GM19324 (cell line): ENCODE results near the gene STK11IP.

Source experiments
- ATAC-seq: cut with Tn5 transposase; IDR thresholded peaks from one replicate; pipeline ENCODE4 v1.9.1; 2021; ENCODE audit warnings: mild to moderate bottlenecking, moderate library complexity; ENCODE audit not compliant: unreplicated experiment, low FRiP score

STK11IP gene

DNA sequence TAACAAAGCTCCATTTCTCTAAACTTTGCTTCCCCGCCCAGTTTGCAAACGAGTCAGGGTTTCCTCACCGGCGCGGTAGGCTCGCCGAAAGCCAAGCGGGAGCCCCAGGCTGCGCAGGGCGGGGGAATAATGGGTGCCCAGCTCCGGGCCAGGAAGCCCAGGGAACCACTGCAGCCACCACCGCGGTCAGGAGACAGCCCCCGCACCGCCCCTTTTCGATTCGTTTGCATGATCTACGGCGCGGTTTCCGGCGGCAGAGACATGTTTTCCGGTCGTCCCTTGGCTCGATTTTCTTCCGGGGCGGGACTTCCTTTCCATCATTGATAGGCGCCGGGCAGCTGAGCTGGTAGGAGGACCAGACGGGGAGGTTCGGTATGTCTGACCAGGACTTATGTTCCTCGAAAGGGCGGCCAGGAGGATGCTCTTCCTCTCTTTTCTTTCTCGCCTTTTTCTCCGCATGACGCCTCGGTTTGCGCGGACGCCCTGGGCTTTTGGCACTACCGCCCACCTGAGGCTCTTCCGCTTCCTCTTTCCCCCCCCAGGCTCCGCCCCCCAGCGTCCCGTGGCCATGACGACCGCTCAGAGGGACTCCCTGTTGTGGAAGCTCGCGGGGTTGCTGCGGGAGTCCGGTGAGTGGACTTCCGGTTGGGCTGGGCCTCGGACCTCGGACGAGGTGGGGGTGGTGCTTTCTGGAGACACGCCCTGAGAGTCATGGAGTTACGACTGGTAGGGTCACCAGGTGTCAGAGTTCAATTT lies at the start of gene STK11IP:
STK11IP (plus strand) TSS at position 306 of the 756 bp plus-strand sequence; CDS start at position 569, 263 bp downstream.
- peak; percentile 94 for ATAC-seq

DNA sequence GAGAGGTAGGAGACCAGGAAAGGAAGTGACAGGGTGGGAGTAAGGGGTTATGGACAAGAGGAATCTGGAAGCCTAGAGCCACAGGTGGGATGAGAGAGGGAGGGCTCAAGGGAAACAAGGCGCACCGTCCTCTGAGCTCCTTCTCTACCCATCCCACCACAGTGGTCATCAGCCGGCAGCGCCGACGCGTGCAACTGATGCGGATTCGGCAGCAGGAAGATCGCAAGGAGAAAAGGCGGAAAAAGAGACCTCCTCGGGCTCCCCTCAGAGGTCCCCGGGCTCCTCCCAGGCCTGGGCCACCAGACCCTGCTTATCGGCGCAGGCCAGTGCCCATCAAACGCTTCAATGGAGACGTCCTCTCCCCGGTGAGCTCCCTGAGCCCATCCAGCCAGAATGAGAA lies 48.7 kb upstream of the STK11IP start:
- ATAC-seq: no peak

DNA sequence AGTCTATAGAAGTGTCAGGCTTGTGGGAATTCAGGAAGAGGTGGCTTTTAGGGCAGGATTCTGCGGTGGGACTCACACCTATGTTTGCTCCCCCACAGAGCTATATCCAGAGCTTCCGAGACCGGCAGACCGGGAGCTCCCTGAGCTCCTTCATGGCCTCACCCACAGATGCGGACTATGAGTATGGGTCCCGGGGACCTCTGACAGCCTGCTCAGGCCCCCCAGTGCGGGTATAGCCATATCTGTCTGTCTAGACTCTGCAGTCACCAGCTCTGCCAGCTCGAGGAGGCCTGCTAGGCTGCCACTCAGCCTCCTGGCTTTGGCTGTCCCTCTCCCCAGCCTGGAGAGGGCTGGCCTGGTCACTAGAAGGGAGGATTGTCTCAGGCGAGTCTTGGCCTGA lies 48.0 kb upstream of the STK11IP start:
- no peak for ATAC-seq

GRCh38 chr2:219551441-219552381 lies 45.9 kb upstream of the STK11IP start:
- ATAC-seq: no peak

GRCh38 chr2:219552382-219553167 lies 45.1 kb upstream of the STK11IP start:
- peak; percentile 86 for ATAC-seq

GRCh38 chr2:219553168-219553417 lies 44.6 kb upstream of the STK11IP start:
- no peak for ATAC-seq

DNA sequence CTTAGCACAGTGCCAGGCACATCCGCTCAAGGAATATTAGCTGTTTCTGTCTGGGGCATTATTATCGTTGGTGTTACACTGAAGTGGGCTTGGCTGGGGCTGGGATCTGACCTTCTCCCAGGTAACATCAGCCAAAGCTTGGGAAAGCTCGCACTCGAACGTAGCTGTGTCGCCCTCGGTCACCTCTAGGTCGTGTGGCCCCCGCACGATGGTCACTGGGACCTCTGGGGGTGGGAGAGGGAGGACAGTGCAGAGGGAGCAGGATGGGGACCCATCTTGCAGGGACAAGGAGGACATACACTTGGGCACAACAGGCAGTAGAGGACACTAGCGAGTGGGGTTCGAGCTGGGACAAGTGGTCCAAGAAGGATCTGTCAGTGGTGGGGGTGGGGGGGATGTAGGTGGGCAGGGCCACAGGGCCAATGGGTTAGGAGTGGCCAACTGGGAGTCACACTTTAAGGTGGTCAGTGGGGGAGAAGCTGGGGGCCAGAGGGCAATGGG lies 44.1 kb upstream of the STK11IP start:
- ATAC-seq: no peak

GRCh38 chr2:219554350-219554749 lies 43.3 kb upstream of the STK11IP start:
- ATAC-seq: no peak

DNA sequence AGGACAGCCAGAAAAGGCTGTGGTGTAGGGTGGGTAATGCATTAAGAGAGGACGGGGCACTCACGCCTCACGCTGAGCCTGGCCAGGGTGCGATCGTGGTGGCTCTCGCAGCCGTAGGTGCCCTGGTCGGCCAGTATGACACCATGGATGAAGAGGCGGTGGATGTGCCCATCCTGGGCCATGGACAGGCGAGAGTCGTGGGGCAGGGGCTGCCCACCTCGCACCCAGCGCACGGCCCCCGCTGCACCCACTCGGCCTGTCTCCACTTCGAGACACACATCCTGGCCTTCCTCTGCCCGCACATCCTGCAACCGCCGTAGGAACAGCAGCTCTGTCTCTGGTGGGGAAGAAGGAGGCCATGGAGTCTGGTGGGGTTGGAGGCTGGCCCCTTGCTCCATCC lies 41.7 kb upstream of the STK11IP start:
- no peak for ATAC-seq

- no peak for ATAC-seq
Measured at GRCh38 chr2:219556413-219556812, 41.2 kb upstream of the STK11IP start.

- no peak for ATAC-seq
Measured at GRCh38 chr2:219557320-219557719, 40.3 kb upstream of the STK11IP start.

DNA sequence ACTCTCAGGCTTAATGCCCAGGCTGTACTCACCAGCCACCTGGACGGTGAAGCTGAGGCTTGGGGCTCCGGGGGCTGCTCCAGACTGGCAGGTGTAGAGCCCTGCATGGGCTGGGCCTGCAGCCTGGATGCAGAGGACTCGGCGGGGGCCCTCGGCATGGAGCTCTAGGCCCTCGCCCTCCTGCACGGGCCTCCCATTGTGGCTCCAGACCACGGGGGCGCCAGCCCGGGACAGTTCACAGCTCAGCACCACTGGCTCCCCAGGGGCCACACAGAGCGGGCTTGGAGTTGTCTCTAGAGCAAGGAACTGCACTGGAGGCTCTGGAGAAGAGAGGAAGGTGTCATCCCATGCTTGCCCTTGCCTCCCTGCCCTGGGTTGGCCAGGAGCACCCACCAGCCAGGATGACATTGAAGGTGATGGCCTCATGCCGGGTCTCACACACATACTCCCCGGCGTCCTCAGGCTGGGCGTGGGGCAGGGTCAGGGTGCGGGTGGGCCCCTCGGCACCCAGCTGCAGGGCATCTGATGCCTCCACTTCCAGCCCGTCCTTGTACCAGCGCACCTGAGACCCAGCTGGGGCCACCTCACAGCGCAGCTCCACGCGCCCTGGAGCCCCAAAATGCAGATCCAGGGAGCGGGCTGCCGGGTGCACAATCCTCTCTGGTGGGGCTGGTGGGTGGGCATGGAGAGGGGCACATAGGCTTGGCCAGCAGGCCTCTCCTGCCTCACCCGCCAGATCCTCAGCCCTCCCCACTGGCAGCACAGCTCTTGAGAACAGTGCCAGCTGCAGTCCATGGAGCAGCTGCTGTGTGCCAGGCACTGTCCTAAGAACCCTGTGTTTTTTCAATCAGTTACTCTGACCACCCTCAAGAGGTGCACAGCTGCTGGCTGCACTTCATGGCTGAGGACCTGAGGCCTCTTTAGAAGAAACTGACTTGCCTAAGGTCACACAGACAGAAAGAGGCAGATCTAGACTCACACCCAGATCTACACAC lies 39.6 kb upstream of the STK11IP start:
- ATAC-seq: no peak

DNA sequence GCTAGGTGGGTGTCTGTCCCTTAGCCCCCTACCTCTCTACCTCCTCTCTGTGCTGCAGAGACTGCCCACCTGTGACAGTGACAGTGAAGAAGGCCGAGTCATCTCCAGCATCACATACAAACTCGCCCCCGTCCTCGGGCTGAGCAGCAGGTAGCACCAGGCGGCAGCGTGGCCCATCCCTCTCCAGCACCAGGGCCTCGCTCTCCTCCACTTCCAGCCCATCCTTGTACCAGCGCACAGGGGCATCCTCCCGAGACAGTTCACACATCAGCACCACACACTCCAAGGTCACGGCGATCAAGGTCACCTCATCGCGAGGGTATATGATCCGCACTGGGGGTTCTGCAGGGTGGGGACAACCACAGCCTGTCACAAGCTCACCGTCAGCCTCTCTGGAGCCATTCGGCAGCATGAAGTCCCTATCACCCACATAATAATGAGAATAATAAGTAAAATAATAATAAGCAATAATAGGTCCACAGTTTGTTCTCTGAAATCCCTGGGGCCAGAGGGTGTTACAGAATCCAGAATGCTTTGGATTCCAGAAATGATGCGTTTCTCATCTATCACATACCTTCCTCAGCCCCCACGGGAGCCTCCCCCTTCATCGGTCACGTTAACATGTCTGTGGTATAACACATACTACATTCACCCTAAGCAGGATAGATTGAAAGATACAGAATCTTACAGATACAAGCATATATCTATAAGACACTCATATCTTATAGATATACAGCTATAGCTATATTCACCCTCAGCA lies 38.3 kb upstream of the STK11IP start:
- no peak for ATAC-seq

- ATAC-seq: no peak
Measured at GRCh38 chr2:219560037-219560892, 37.4 kb upstream of the STK11IP start.

DNA sequence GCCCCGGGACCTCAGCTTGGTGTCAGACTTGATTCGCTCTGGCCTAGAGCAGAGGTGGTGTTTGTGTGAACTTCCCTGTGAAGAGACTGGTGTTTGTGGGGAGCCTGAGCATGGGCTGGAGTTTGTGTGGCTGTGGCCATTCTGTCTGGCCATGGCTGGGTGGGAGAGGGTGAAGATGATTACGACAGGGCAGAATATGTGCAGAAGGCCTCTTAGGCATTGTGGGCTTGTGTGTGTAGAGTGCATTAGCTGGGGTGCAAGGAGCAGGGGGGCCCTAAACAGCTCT lies 36.8 kb upstream of the STK11IP start:
- ATAC-seq: no peak

- no peak for ATAC-seq
Measured at GRCh38 chr2:219561179-219562048, 36.2 kb upstream of the STK11IP start.
